ENCODE measurements around the gene GHITM. TPM values are rescaled to one million over a fixed set of nuclear protein-coding genes. Genes with fewer than 3 reads are reported as not detected.

The GHITM gene
- total RNA-seq, 4 donors from 2014 or later: 110 to 165 (median 149) TPM

- no peak for ATAC-seq (ENCODE audit: low FRiP score)
- no peak for DNase-seq (ENCODE audit: low spot score)
- TF ChIP-seq CTCF (IDR thresholded peaks at IDR 0.05): no peak
Measured at GRCh38 chr10:84196083-84196482, 56.8 kb downstream of the GHITM start.

- DNase-seq (ENCODE audit: low spot score): no peak
- no peak for ATAC-seq (ENCODE audit: low FRiP score)
- no peak for TF ChIP-seq CTCF (IDR thresholded peaks at IDR 0.05)
Measured at GRCh38 chr10:84196941-84197340, 57.6 kb downstream of the GHITM start.

GRCh38 chr10:84197643-84198042, 58.3 kb downstream of the GHITM start:
- ATAC-seq (ENCODE audit: low FRiP score): no peak
- TF ChIP-seq CTCF (IDR thresholded peaks at IDR 0.05): no peak
- DNase-seq (ENCODE audit: low spot score): no peak

GRCh38 chr10:84198206-84198915, 59.1 kb downstream of the GHITM start:
- TF ChIP-seq CTCF (IDR thresholded peaks at IDR 0.05): no peak
- ATAC-seq (ENCODE audit: low FRiP score): no peak

GRCh38 chr10:84200537-84201243, 61.4 kb downstream of the GHITM start:
- no peak for DNase-seq (ENCODE audit: low spot score)
- no peak for TF ChIP-seq CTCF (IDR thresholded peaks at IDR 0.05)
- no peak for ATAC-seq (ENCODE audit: low FRiP score)

More at GRCh38 chr10:84198206-84198915, 59.1 kb downstream of the GHITM start:
- DNase-seq (ENCODE audit: low spot score): no peak

- no peak for TF ChIP-seq CTCF (IDR thresholded peaks at IDR 0.05)
- no peak for ATAC-seq (ENCODE audit: low FRiP score)
- DNase-seq (ENCODE audit: low spot score): no peak
Measured at GRCh38 chr10:84201244-84201606, 61.9 kb downstream of the GHITM start.

GRCh38 chr10:84201682-84202081, 62.4 kb downstream of the GHITM start:
- ATAC-seq (ENCODE audit: low FRiP score) (no peak), DNase-seq (ENCODE audit: low spot score) (no peak)
- TF ChIP-seq CTCF (IDR thresholded peaks at IDR 0.05): no peak
